ENCODE measurements around the gene RADIL.

GRCh38 chr7:4800926-4801838, 82.3 kb downstream of the RADIL start:
- TF ChIP-seq POLR2A (IDR thresholded peaks at IDR 0.05) (no peak), POLR2AphosphoS5 (IDR thresholded peaks at IDR 0.05) (no peak), CTCF (IDR thresholded peaks at IDR 0.05) (no peak), EP300 (IDR thresholded peaks at IDR 0.05; ENCODE audit: low read depth) (no peak)
